Activated gamma-delta T cell treated with anti-CD3 and anti-CD28 coated beads, Interleukin-2, amount 50 U/mL, for 16 hours (primary cell): ENCODE data around the gene GSG1L.

ENCODE experiments used
- DNase-seq: peaks from one replicate; pipeline ENCODE4 v3.0.0-alpha.2; 2020; ENCODE audit warnings: low read depth

The GSG1L gene

GRCh38 chr16:27852681-27853080, 210.8 kb downstream of the GSG1L start:
- no peak for DNase-seq

DNA sequence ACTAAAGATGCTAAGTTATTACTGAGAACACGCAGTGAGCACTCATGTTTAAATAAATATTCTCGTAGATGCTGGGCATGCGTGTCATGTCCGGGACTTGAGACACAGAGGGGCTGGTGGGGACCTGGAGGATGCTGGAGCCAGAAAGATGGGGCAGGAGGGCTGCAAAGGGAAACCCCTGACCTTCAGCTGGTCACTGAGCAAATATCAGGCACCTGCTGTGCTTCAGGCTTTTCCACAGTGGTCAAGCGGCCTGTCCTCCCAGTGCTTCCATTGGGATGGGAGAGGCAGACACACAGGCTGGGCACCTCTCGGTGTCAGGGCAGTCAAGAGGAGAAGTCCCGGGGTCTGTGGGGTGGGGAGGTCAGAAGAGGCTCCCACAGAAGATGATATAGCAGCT, 211.4 kb downstream of the GSG1L start:
- DNase-seq, result no peak

- DNase-seq, result no peak
These were observed 211.9 kb downstream of the GSG1L start for GRCh38 chr16:27851586-27851985.

DNA sequence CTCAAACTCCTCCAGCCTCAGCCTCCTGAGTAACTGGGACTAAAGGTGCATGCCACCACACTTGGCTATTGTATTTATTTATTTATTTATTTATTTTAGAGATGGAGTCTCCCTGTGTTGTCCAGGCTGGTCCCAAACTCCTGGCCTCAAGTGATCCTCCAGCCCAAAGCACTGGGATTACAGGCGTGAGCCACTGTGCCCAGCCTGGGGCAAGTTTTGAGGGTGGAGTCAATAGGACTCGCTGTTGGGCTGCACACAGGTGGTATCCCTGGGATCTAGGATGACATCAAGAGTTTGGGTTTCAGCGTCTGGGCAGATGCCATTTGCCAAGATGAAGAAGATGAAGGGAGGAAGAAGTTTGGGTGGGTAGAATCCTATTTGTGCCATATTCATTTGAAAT, 213.9 kb downstream of the GSG1L start:
- no peak for DNase-seq

- no peak for DNase-seq
These were observed 216.4 kb downstream of the GSG1L start for GRCh38 chr16:27847030-27847550.

DNA sequence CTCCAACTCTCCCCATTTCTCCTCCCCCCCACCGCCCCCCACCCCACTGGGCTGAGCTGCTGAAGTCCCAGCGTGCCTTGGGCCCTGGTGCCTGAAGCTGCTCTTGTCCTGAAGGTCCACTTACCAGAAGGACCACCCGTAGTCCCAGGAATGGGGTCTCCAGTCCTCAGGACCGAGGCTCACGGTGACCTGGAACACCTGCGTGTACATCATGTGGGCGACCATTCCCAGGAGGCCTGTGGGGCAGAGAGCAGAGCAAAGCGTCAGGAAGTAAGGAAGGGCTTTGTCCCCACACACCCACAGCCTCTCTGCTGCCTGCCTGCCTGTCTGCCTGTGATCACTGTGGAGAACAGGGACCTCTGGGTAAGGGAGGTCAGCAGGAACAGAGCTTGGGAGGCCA, 218.7 kb downstream of the GSG1L start:
- no peak for DNase-seq

GRCh38 chr16:27843800-27844199, 219.7 kb downstream of the GSG1L start:
- no peak for DNase-seq

DNA sequence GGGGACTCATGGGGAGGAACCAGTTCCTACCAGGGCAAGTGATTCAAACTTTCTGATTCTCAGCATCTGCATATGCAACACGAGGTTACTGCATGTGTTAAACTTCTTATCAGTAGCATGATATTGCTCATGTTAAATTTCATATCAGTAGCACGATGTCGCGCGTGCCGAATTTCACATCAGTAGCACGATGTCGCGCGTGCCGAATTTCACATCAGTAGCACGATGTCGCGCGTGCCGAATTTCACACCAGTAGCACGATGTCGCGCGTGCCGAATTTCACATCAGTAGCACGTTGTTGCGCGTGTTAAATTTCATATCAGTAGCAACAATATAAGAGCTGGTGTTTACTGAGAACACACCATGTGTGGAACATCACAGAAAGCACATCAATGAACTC, 221.6 kb downstream of the GSG1L start:
- no peak for DNase-seq

- no peak for DNase-seq
These were observed 222.3 kb downstream of the GSG1L start for GRCh38 chr16:27841061-27841801.

DNA sequence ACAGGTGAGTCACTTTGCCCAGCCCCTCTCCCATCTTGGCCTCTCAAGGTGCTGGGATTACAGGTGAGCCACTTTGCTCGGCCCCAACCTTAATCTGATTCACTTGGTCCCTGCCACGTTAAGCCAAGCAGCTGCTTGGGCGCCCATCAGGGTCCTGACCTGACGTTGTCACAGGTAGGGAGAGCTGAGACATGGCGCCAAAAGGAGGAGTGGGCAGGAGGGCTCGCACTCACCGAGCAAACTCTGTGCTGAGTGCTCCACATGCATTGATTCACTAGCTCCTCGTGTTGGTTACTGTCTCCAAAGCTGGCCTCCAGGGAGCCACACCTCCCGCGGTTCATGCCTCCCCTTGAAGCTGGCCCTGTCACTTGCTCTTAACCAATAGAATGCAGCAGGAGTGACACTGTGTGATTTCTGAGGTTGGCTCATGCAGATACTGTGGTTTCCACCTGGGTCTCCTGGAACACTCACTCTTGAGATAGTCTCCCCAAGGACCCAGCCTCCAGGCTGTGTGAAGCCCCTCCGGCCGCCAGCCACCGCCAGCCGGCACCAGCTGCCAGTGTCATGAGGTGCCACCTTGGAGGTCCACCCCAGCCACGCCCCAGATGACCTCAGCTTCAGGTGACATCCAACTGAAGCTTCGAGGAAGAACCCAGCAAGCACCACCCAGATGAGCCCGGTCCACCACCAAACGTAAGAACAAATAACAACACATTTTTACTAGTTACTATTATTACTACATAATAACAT, 223.0 kb downstream of the GSG1L start:
- no peak for DNase-seq

DNA sequence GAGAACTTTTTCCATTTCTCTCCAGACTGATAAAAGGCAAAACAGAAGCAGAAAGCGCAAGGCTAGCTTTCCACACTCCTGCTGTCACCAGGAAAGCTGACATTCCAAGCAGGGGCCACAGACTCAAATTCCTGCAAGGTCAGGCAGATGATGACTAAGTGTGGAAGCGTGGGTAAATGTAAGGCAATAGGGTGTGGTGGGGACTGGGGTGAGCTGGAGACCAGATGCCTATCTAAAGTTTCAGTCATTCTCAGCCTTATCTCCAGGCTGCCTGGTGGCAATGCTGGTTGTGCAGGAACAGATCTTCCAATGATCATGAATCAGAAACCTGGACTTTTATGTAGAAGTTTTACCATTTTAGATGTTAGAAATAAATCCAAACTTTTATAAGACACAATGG, 224.1 kb downstream of the GSG1L start:
- no peak for DNase-seq

DNA sequence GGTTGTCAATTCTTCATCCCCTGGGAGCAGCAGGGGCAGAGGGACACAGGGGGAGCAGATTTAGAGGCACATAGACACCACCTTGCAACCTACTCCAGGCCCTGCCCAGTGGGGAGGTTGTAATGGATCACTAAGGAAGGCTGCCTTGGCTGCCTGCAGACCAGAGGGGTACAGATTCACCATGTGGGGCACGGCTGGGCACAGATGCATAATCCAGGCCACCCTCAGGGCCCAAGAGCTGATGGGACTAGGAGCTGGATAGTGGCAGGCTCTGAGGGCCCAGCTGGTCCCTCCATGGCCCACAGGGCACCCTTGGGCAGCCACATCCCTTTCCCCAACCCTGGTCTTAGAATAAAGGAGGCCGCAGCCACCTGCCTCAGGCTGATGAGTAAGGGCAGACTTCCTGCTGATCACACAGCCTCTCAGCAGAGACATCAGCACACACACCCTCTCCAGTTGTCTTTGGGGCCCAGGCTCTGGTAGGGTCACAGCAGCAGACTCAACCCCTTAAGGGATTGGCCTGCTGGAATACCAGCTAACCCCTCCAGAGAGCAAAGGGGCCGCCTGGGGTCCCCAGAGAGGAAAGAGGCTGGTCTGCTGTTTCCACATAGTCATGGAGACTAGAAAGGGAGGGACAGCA, 224.9 kb downstream of the GSG1L start:
- no peak for DNase-seq

GRCh38 chr16:27829975-27830374, 233.5 kb downstream of the GSG1L start:
- no peak for DNase-seq

DNA sequence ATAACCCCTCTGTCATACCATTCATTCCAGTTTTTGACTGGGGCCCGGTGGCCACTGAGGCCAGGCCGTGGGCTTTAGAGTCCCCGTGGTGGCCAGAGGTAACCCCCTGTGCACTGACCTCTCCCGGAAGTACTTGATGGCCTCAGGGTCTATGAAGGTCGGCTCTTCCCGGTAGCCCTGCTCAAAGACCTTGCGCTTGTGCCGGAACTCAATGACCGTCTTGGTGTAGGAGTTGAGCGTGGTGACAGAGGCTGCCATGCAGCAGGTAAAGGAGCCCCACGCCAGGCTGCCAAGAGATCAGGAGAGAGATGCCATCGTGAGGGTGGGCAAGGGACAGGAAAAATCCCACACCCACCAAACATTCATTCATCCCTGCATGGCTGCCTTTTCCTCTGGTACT, 234.8 kb downstream of the GSG1L start:
- no peak for DNase-seq

DNA sequence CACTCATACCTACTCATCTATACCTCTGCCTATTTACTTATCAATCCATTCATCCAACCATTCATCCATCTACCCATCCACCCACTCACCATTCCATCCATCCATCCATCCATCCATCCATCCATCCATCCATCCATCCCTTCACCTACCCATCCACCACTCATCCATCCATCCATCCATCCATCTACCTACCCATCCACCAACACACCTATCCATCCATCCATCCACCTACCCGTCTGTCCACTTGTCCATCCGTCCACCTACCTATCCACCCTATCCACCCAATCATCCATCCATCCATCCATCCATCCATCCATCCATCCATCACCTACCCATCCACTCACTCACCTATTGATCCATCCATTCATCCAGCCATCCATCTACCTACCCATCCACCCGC, 235.7 kb downstream of the GSG1L start:
- no peak for DNase-seq

GRCh38 chr16:27826893-27827289, 236.6 kb downstream of the GSG1L start:
- DNase-seq, result no peak

DNA sequence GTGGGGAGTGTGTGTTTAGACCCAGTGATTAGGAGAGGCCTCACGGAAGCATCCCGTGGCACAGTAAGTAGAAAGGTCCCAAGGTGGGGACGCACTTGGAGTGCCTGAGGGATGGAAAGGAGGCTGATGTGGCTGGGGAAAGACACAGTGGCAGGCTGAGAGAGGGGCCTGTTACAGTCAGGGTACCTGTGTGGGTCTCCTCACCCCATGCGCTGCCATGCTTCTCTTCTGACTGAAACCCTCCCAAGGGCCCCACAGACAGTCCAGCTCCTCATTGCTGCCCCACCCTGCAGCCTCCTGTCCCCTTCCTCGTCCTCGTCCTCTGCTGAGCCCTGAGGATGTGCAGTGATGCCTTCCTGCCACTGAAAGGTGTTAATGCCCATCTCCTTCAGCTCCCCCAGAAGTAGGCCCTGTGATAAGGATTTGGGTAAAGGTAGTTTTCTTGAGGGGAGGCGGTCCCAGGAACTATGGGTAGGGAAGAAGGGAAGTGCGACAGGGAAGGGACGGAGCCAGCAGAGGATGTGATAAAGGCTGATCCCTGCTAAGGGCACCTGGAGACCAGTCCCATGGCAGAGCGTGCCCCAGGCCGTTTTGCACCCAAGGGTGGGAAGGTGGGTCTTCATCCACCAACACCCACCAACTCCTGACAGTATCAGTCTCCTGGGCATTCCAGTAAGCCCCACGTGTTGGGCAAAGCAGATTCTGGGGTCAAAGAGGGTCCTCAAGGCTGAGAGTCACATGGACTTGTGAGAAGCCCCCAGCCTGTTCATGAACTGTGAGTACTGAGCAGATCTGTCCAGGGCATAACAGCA, 237.2 kb downstream of the GSG1L start:
- no peak for DNase-seq

DNA sequence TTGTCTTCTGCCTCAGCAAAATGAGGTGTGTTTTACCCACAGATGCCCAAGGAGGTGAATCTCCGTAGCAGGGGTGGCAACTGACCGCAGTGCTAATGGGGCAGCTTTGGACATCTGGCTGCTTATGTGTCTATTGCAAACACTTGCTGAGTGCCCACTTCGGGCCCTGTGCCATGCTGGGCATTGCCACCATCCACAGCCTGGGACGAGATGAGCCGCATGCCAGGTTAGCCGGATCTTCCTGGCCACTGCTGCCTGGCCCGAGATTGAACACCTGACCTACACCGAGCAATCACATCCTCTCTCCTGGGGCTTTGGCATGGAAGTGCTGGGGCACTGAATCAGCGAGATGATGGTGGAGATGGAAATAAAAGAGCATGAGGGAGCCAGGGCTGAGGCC, 238.7 kb downstream of the GSG1L start:
- no peak for DNase-seq

DNA sequence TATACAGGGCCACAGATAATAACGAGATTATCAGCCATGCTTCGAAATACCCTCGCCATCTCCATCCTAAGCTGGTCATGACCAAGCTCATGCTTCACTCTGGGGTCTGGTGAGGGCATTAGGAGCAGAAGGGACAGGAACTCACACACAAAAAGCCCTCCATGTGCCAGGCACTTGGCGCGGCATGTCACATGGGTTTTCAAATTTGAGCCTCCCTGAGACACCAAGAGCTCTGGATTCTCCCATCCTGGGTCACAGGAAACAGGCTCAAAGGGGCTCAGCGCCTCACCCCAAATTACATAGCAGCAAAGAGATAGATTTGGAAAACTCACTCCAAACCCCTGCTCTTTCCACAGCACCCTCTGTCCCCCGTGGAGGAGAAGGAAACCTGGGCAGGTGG, 239.5 kb downstream of the GSG1L start:
- no peak for DNase-seq

DNA sequence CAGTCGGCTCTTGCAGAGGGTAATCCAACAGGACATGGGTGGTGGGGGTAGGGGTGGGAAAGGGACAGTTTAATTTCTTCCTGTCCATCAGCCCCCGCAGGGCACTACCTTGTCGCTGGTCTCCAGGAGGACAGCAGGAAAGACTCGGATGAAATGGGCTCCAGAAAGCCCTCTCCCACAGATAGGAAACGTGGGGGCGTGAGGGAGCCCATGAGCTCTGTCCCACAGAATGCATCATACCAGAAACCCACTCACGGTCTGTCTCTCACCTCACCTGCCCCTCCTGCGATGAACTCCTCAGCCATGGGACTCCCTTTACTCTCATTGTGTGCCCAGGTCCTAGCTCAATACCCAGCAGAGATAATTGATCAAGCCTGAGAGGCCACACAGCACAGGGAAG, 240.1 kb downstream of the GSG1L start:
- no peak for DNase-seq

DNA sequence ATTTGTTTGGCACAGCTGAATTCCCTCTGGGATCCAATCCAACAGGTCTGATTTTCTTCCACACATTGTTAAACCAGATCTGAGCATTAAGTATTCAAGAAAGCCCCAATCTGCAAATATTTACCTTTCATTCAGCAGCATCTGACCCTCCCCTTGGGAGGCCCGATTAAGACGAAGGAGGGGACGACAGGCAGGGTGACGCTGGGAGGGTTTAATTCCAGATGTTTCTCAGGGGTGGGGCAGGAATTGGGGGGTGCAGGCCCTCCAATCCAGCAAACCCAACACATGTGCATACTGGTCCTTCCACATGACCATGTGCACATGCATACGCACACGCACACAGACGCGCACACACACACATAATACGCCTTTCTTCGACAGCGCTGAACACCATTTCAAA, 240.5 kb downstream of the GSG1L start:
- no peak for DNase-seq

DNA sequence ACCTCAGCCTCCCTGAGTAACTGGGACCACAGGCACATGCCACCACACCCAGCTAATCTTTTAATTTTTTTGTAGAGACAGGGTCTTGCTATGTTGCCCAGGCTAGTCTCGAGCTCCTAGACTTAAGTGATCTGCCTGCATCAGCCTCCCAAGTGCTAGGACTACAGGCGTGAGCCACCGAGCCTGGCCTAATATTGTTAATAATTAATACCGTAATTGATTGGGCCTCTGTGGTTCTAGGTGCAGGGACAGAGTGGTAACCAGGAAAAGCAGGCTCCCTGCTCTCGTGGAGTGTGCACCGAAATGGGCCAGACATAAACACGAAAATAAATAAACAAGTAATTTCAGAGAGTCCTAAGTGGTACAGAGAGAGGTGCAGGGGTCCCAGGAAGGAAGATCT, 241.0 kb downstream of the GSG1L start:
- DNase-seq, result no peak
